Measurements from ENCODE around the gene KCNA2.

DNA sequence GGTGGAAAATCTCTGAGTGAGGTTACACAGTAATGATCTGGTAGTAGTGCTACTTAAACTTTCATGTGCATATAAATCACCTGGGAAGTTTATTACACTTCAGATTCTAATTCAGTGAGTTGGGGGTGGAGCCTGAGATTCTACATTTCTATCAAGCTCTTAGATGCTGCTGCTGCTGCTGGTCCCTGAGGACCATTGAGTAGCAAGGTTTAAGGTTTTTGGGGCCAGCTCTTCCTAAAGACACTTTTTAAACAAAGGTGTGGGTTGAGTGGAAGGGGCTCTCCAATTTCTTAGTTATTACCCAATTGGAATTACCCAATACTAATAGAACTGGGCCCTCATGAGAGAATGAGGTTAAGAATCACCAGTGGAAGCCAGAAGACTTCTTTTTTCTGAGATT lies 39.1 kb upstream of the KCNA2 start:
- TF ChIP-seq, protein P1, sequence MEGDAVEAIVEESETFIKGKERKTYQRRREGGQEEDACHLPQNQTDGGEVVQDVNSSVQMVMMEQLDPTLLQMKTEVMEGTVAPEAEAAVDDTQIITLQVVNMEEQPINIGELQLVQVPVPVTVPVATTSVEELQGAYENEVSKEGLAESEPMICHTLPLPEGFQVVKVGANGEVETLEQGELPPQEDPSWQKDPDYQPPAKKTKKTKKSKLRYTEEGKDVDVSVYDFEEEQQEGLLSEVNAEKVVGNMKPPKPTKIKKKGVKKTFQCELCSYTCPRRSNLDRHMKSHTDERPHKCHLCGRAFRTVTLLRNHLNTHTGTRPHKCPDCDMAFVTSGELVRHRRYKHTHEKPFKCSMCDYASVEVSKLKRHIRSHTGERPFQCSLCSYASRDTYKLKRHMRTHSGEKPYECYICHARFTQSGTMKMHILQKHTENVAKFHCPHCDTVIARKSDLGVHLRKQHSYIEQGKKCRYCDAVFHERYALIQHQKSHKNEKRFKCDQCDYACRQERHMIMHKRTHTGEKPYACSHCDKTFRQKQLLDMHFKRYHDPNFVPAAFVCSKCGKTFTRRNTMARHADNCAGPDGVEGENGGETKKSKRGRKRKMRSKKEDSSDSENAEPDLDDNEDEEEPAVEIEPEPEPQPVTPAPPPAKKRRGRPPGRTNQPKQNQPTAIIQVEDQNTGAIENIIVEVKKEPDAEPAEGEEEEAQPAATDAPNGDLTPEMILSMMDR (IDR thresholded peaks at IDR 0.05) = no peak
- TF ChIP-seq POLR2AphosphoS5 (IDR thresholded peaks at IDR 0.05; ENCODE audit: low read depth, low read length) (no peak), TCF7L2 (IDR thresholded peaks at IDR 0.05; ENCODE audit: low read depth, low read length) (no peak)

Measured in Panc1 (cell line).